Ureter (tissue), 1 donor: Measurements from ENCODE around the gene YPEL3. TPM values are rescaled to one million over a fixed set of nuclear protein-coding genes. Genes with fewer than 3 reads are reported as not detected.

Experiments
- DNase-seq: peaks from one replicate; pipeline ENCODE4 v3.0.0-alpha.2; 2020; ENCODE audit warnings: low spot score
- total RNA-seq: library from RNA; stranded (reverse); gene quantifications from one replicate; pipeline ENCODE4 v1.2.4, GENCODE V29; 2023
- donor health status: DM: yes; HTN: yes; CAD: no.

Gene YPEL3
- total RNA-seq, 1 donor from 2014 or later, result 31.0 TPM

GRCh38 chr16:30049871-30050270 is 46.1 kb downstream of the YPEL3 start:
- no peak for DNase-seq

- DNase-seq, result no peak
Observed at GRCh38 chr16:30046588-30046987, 49.4 kb downstream of the YPEL3 start.

GRCh38 chr16:30046178-30046577 is 49.8 kb downstream of the YPEL3 start:
- no peak for DNase-seq

Other genes starting within 250 kb of the YPEL3 start
- gene CDIPT, start 233.0 kb downstream of the YPEL3 start, total RNA-seq, result 71.4 TPM
- 7.5 TPM for gene SEZ6L2, start 196.7 kb downstream of the YPEL3 start, total RNA-seq
- gene ASPHD1, start 195.7 kb downstream of the YPEL3 start, total RNA-seq, result 1.2 TPM
- 33.6 TPM for gene KCTD13, start 170.0 kb downstream of the YPEL3 start, total RNA-seq
- gene TMEM219, start 134.1 kb downstream of the YPEL3 start, total RNA-seq, result 131 TPM
- gene TAOK2, start 122.3 kb downstream of the YPEL3 start, total RNA-seq, result 45.1 TPM
- gene HIRIP3, start 100.6 kb downstream of the YPEL3 start, total RNA-seq, result 11.2 TPM
- 88.5 TPM for gene INO80E, start 100.0 kb downstream of the YPEL3 start, total RNA-seq
- 3.1 TPM for gene DOC2A, start 85.2 kb downstream of the YPEL3 start, total RNA-seq
- gene C16orf92, start 73.0 kb downstream of the YPEL3 start, total RNA-seq, result not detected
- not detected for gene TLCD3B, start 64.9 kb downstream of the YPEL3 start, total RNA-seq
- gene ALDOA, start 30.5 kb downstream of the YPEL3 start, total RNA-seq, result 1,279 TPM
- 88.9 TPM for gene PPP4C, start 20.2 kb downstream of the YPEL3 start, total RNA-seq
- gene TBX6, start 4.3 kb downstream of the YPEL3 start, total RNA-seq, result 8.9 TPM
- 53.1 TPM for gene GDPD3, start 17.3 kb upstream of the YPEL3 start, total RNA-seq
- 96.4 TPM for gene MAPK3, start 27.0 kb upstream of the YPEL3 start, total RNA-seq
- gene CORO1A, start 87.4 kb upstream of the YPEL3 start, total RNA-seq, result 24.2 TPM
- 82.9 TPM for gene BOLA2B, start 97.5 kb upstream of the YPEL3 start, total RNA-seq
- 36.4 TPM for gene SLX1A, start 97.7 kb upstream of the YPEL3 start, total RNA-seq
- gene SULT1A3, start 103.0 kb upstream of the YPEL3 start, total RNA-seq, result 28.3 TPM
- 48.8 TPM for gene NPIPB13, start 152.3 kb upstream of the YPEL3 start, total RNA-seq